OCI-LY7 (cell line): Measurements from ENCODE around the gene SLC25A44. TPM values are rescaled to one million over a fixed set of nuclear protein-coding genes. Genes with fewer than 3 reads are reported as not detected.

ENCODE experiments used
- BruUV-seq: library from RNA; stranded (reverse); fragments of 400-500 nt; replicated peaks from 2 replicates; lab custom pipeline; 2021; lab: Mats Ljungman, UMichigan
- CTCF ChIA-PET: fragments of 300-600 bp; sonication (Branson Sonifier 250); formaldehyde crosslinking; loops from one replicate; lab custom pipeline; 2022; ENCODE audit warnings: antibody characterized with exemption; ENCODE audit not compliant: unreplicated experiment; lab: Charles Lee
- POLR2A ChIA-PET: fragments of 300-600 bp; sonication (Branson Sonifier 250); formaldehyde crosslinking; loops from one replicate; lab custom pipeline; 2022; ENCODE audit warnings: antibody characterized with exemption; lab: Charles Lee
- DNase-seq: peaks from one replicate; pipeline ENCODE4 v3.0.0-alpha.2; 2015; ENCODE audit warnings: low spot score
- H2AFZ ChIP-seq: fragments of 200-600 bp; sonication (generic), shearing (Covaris generic); 2 replicates; pipeline ENCODE4 v1.6.1; 2014; ENCODE audit warnings: mild to moderate bottlenecking, antibody characterized with exemption, low read length, moderate library complexity
- H3K27ac ChIP-seq: fragments of 200-600 bp; sonication (generic); 2 replicates; pipeline ENCODE4 v1.5.1; 2014; ENCODE audit warnings: mixed run types, low read depth, mild to moderate bottlenecking, moderate library complexity, low read length, inconsistent platforms; ENCODE audit not compliant: poor library complexity, severe bottlenecking
- H3K36me3 ChIP-seq: fragments of 200-600 bp; sonication (generic); 2 replicates; pipeline ENCODE4 v1.6.1; 2014; ENCODE audit warnings: mild to moderate bottlenecking, antibody characterized with exemption, low read length, moderate library complexity, mixed read lengths; ENCODE audit not compliant: insufficient read depth
- H3K4me1 ChIP-seq: fragments of 200-600 bp; sonication (generic); 2 replicates; pipeline ENCODE4 v1.5.1; 2014; ENCODE audit warnings: mild to moderate bottlenecking, low read length; ENCODE audit not compliant: insufficient read depth, poor library complexity, severe bottlenecking
- H3K4me2 ChIP-seq: fragments of 200-600 bp; sonication (generic); 2 replicates; pipeline ENCODE4 v1.6.1; 2014; ENCODE audit warnings: mild to moderate bottlenecking, low read length
- H3K4me3 ChIP-seq: fragments of 200-600 bp; sonication (generic); 2 replicates; pipeline ENCODE4 v1.5.1; 2014; ENCODE audit warnings: mild to moderate bottlenecking, low read depth, low read length; ENCODE audit not compliant: poor library complexity, severe bottlenecking
- H3K79me2 ChIP-seq: fragments of 200-600 bp; sonication (generic); 2 replicates; pipeline ENCODE4 v1.6.1; 2016; ENCODE audit warnings: low read depth, mild to moderate bottlenecking, low read length, moderate library complexity, mixed read lengths; ENCODE audit not compliant: insufficient read depth
- H3K9me2 ChIP-seq: fragments of 200-600 bp; sonication (generic); 2 replicates; pipeline ENCODE4 v1.6.1; 2016; ENCODE audit warnings: mild to moderate bottlenecking, low read length, mixed read lengths; ENCODE audit not compliant: insufficient read depth
- H3K9me3 ChIP-seq: fragments of 200-600 bp; sonication (generic); 2 replicates; pipeline ENCODE4 v1.6.1; 2014; ENCODE audit warnings: mild to moderate bottlenecking, mixed run types, low read length, mixed read lengths
- H4K20me1 ChIP-seq: fragments of 200-600 bp; sonication (generic); 2 replicates; pipeline ENCODE4 v1.6.1; 2014; ENCODE audit warnings: mild to moderate bottlenecking, antibody characterized with exemption, low read length, moderate library complexity, mixed read lengths; ENCODE audit not compliant: insufficient read depth
- CTCF ChIP-seq: fragments of 200-600 bp; sonication (generic); conservative IDR thresholded peaks from 2 replicates; pipeline ENCODE4 v1.5.1; 2014; ENCODE audit warnings: mild to moderate bottlenecking, antibody characterized with exemption, low read length, moderate library complexity, mixed read lengths
- EZH2phosphoT487 ChIP-seq: fragments of 200-600 bp; sonication (generic); IDR thresholded peaks from 2 replicates; pipeline ENCODE4 v1.6.1; 2018; ENCODE audit warnings: low read depth, borderline replicate concordance, mild to moderate bottlenecking, mixed run types, antibody characterized with exemption, low read length, moderate library complexity, mixed read lengths
- intact Hi-C: fragments of 100-400 bp; cut with micrococcal nuclease; formaldehyde crosslinking; loops from one replicate; pipeline ENCODE4 v1.10.0; 2022; ENCODE audit not compliant: unreplicated experiment
- total RNA-seq, 2 experiments: library from RNA; depleted of rRNA in 1 of 2; stranded (reverse); fragments of >200 nt in 1 of 2; shearing (Covaris generic) in 1 of 2; gene quantifications; 2 replicates each; pipeline ENCODE4 v1.2.3, GENCODE V29; 2014 to 2022

Gene SLC25A44
- total RNA-seq, 2 experiments from 2014 or later = 11.0 to 22.5 TPM

GRCh38 chr1:156211243-156211642, 17.3 kb downstream of the SLC25A44 start:
- Histone ChIP-seq H2AFZ (no peak overlapping the region), H3K27ac (no peak overlapping the region), H3K9me2 (no peaks in the 10 kb centered on the region), H4K20me1 (no peaks in the 10 kb centered on the region), H3K4me3 (no peak overlapping the region), H3K9me3 (no peaks in the 10 kb centered on the region), H3K4me1 (peaks cover 16% of the 10 kb centered on the region), H3K79me2 (peaks cover 25% of the 10 kb centered on the region), H3K4me2 (no peak overlapping the region), H3K36me3 (peaks cover 65% of the 10 kb centered on the region)
- TF ChIP-seq CTCF = no peak
- no peak for TF ChIP-seq EZH2phosphoT487
- CTCF ChIA-PET = no interaction called here
- intact Hi-C loops = loop anchor here (5.0 kb wide), 1 partner anchor 119 kb away; no protein-coding TSS in a partner anchor
- BruUV-seq = no TSS peak
- POLR2A ChIA-PET = interaction anchor here (0.8 to 2.9 kb wide), 2 partner anchors 59 to 61 kb away, joined by 3 to 9 read pairs; no protein-coding TSS in a partner anchor
- no peak for DNase-seq

GRCh38 chr1:156212130-156212529, 18.2 kb downstream of the SLC25A44 start:
- no peak for DNase-seq
- peaks cover 16% of the 10 kb centered on the region for H3K4me1 ChIP-seq
- H3K79me2 ChIP-seq = peaks cover 25% of the 10 kb centered on the region
- POLR2A ChIA-PET = interaction anchor here (0.5 to 2.9 kb wide), 7 partner anchors 13 to 111 kb away, joined by 3 to 18 read pairs (median 9); no protein-coding TSS in a partner anchor
- peak overlapping the region; percentile 78; the same call in 1 of the 2 replicates for H2AFZ ChIP-seq
- no peaks in the 10 kb centered on the region for H4K20me1 ChIP-seq
- peak overlapping the region; percentile 90 for H3K4me2 ChIP-seq
- H3K4me3 ChIP-seq = peak overlapping the region; percentile 78
- no peaks in the 10 kb centered on the region for H3K9me3 ChIP-seq
- TF ChIP-seq EZH2phosphoT487 (no peak), CTCF (no peak)
- H3K36me3 ChIP-seq = peaks cover 58% of the 10 kb centered on the region
- CTCF ChIA-PET = interaction anchor here (1.0 kb wide), 1 partner anchor 18 kb away, joined by 4 read pairs; the partner anchor contains the start of gene SLC25A44
- no peaks in the 10 kb centered on the region for H3K9me2 ChIP-seq
- intact Hi-C loops = loop anchor here (2.0 to 5.0 kb wide), 2 partner anchors 55 to 120 kb away; no protein-coding TSS in a partner anchor
- BruUV-seq = no TSS peak
- H3K27ac ChIP-seq = peak overlapping the region; percentile 74
